Colonic mucosa (tissue), 4 donors: ENCODE measurements around the gene MAP3K5. TPM values are rescaled to one million over a fixed set of nuclear protein-coding genes. Genes with fewer than 3 reads are reported as not detected.

ENCODE experiments used
- DNase-seq: peaks from one replicate; pipeline ENCODE4 v3.0.0-alpha.2; 2020
- H3K27ac ChIP-seq: fragments of 200-600 bp; one replicate; pipeline ENCODE4 v1.8.0; 2021
- H3K27me3 ChIP-seq: fragments of 200-600 bp; one replicate; pipeline ENCODE4 v1.8.0; 2021
- H3K36me3 ChIP-seq: fragments of 200-600 bp; one replicate; pipeline ENCODE4 v1.8.0; 2021
- H3K4me1 ChIP-seq: fragments of 200-600 bp; one replicate; pipeline ENCODE4 v1.8.0; 2021; ENCODE audit warnings: mild to moderate bottlenecking
- H3K4me3 ChIP-seq: fragments of 200-600 bp; one replicate; pipeline ENCODE4 v1.8.0; 2021
- H3K9ac ChIP-seq, 2 donors: one replicate each; pipeline ENCODE4 v1.7.0; 2013; ENCODE audit warnings: control low read depth in 2 of 2, low read depth in 2 of 2, low read length in 2 of 2
- H3K9me3 ChIP-seq: fragments of 200-600 bp; one replicate; pipeline ENCODE4 v1.8.0; 2021
- CTCF ChIP-seq: fragments of 200-600 bp; IDR thresholded peaks from one replicate; pipeline ENCODE4 v1.8.0; 2022; ENCODE audit warnings: antibody characterized with exemption, mild to moderate bottlenecking
- intact Hi-C: fragments of 100-400 bp; cut with DNase I; formaldehyde crosslinking; loops from one replicate; pipeline ENCODE4 v1.14.1; 2022
- total RNA-seq, 2 donors: library from RNA; stranded (reverse); fragmentation: NEBNext Ultra II Directional in 1 of 2; extraction: Animal tissue kit (Norgen Biotek cat#: 25700) in 1 of 2; gene quantifications; one replicate each; pipeline ENCODE4 v1.2.1, GENCODE V29; 2021
- donor health status: healthy.
- donor health status: DM: no; HTN: no; CAD: no.
- donor health status: DM: no; HTN: no; CAD: no.

The MAP3K5 gene
- total RNA-seq, 2 donors from 2014 or later = 15.3 to 17.1 TPM

GRCh38 chr6:136534268-136534667 lies 258.0 kb downstream of the MAP3K5 start:
- intact Hi-C loops = no loop called here
- no peaks in the 10 kb centered on the region for H3K4me1 ChIP-seq
- DNase-seq = no peak
- H3K9me3 ChIP-seq = no peaks in the 10 kb centered on the region
- H3K36me3 ChIP-seq = no peaks in the 10 kb centered on the region
- no peak overlapping the region for H3K4me3 ChIP-seq
- H3K27me3 ChIP-seq = no peaks in the 10 kb centered on the region
- no peak overlapping the region for H3K9ac ChIP-seq
- H3K27ac ChIP-seq = no peak overlapping the region
- TF ChIP-seq CTCF = no peak

GRCh38 chr6:136533487-136533886 lies 258.8 kb downstream of the MAP3K5 start:
- no peak for TF ChIP-seq CTCF
- intact Hi-C loops = no loop called here
- Histone ChIP-seq H3K36me3 (no peaks in the 10 kb centered on the region), H3K27ac (no peak overlapping the region), H3K9ac (no peak overlapping the region), H3K4me1 (no peaks in the 10 kb centered on the region), H3K9me3 (no peaks in the 10 kb centered on the region), H3K27me3 (no peaks in the 10 kb centered on the region), H3K4me3 (no peak overlapping the region)
- DNase-seq = no peak

GRCh38 chr6:136532030-136532429 lies 260.2 kb downstream of the MAP3K5 start:
- no peaks in the 10 kb centered on the region for H3K36me3 ChIP-seq
- no peaks in the 10 kb centered on the region for H3K27me3 ChIP-seq
- H3K27ac ChIP-seq = no peak overlapping the region
- no peaks in the 10 kb centered on the region for H3K9me3 ChIP-seq
- no peak for DNase-seq
- no peak overlapping the region for H3K4me3 ChIP-seq
- intact Hi-C loops = no loop called here
- no peaks in the 10 kb centered on the region for H3K4me1 ChIP-seq
- no peak overlapping the region for H3K9ac ChIP-seq
- TF ChIP-seq CTCF = no peak

- H3K27me3 ChIP-seq = no peaks in the 10 kb centered on the region
- peak; percentile 51 for DNase-seq
Measured at GRCh38 chr6:136529710-136530109, 262.6 kb downstream of the MAP3K5 start.

GRCh38 chr6:136528477-136528876 lies 263.8 kb downstream of the MAP3K5 start:
- Histone ChIP-seq H3K4me3 (no peak overlapping the region), H3K36me3 (no peaks in the 10 kb centered on the region), H3K27ac (no peak overlapping the region), H3K9me3 (no peaks in the 10 kb centered on the region), H3K9ac (no peak overlapping the region), H3K27me3 (no peaks in the 10 kb centered on the region), H3K4me1 (no peaks in the 10 kb centered on the region)
- TF ChIP-seq CTCF = no peak
- intact Hi-C loops = no loop called here
- DNase-seq = no peak

More at GRCh38 chr6:136529710-136530109, 262.6 kb downstream of the MAP3K5 start:
- Histone ChIP-seq H3K4me3 (no peak overlapping the region), H3K4me1 (no peaks in the 10 kb centered on the region), H3K9me3 (no peaks in the 10 kb centered on the region), H3K27ac (no peak overlapping the region), H3K36me3 (no peaks in the 10 kb centered on the region), H3K9ac (no peak overlapping the region)
- no peak for TF ChIP-seq CTCF
- intact Hi-C loops = no loop called here

- no peak for DNase-seq
- H3K27me3 ChIP-seq = no peaks in the 10 kb centered on the region
- intact Hi-C loops = no loop called here
- no peak overlapping the region for H3K9ac ChIP-seq
- H3K4me3 ChIP-seq = no peak overlapping the region
- no peaks in the 10 kb centered on the region for H3K4me1 ChIP-seq
- H3K36me3 ChIP-seq = no peaks in the 10 kb centered on the region
- no peak overlapping the region for H3K27ac ChIP-seq
- TF ChIP-seq CTCF = no peak
- H3K9me3 ChIP-seq = no peaks in the 10 kb centered on the region
Measured at GRCh38 chr6:136527831-136528230, 264.4 kb downstream of the MAP3K5 start.
